NCI-H2029 treated with DMSO at 0.1 percent for 48 hours (cell line): ENCODE data around the gene GAK.
"Not testable (repeated sequence)": the region's sequence is repeated elsewhere in the genome, so short reads cannot be mapped to it uniquely, and the experiment has no call there.

ENCODE experiments used
- DNase-seq: peaks from one replicate; lab custom pipeline; 2025; lab: John Stamatoyannopoulos, UW

The GAK gene

DNA sequence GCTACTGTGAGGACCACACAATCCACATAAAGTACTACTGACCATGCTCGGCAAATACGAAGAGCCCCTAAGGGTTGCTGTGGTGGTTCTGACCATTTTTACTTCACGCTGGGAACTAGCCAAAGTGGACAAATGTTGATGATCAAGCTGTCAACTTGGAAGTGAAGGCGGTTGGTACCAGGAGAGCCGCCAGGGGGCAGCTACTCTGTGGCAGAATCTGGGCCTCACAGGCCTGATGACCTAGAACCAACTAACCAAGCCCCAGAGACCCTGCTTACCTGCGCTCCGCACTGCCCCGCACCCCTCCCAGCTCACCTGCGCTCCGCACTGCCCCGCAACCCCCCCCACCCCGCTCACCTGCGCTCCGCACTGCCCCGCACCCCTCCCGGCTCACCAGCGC, 5.6 kb downstream of the GAK start:
- no peak for DNase-seq

DNA sequence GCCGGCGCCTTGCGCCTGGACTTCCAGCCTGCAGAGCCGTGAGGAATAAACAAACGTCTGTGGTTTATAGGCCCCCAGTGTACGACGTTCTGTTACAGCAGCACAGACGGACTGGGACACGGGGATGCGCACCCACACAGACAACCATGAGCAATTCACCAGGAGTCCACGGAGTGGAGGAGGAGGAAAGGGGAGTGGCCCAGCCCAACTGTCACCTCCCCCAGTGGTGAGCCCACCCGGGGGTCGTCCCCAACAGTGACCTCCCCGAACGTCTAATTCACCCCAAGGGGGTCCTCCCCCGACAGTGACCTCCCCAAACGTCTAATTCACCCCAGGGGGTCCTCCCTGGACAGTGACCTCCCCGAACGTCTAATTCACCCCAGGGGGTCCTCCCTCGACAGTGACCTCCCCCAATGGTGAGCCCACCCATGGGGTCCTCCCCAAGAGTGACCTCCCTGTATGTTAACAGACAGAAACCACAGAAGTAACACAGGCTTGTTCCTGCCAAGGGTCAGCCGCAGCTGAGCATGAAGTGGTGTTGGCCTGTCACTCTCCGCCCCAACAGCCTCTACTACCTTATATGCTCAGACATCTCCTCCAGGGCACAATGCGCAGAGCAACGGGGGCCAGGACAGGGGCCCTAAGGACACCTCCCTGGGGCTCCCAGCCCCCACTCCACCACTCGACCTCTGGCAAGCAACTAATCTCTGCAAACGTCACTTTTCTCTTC, 6.2 kb downstream of the GAK start:
- DNase-seq = no peak

DNA sequence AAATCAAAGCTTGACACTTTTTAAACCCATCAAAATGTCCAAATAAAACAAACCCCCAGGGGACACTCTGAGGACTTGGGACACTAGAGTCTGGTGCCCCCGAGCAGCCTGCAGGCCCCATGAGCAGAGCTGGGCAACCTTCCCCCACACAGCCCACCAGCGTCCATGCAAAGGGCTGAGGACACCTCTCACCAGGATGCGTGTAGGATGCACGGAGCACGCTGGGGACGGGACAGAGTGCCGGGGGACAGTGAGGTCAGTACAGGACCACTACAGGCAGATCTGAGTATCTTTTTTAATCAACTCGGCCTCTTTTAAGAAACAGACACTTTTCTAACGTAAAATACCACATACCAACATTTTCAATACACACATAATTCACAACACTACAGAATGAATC, 6.9 kb downstream of the GAK start:
- no peak for DNase-seq

DNA sequence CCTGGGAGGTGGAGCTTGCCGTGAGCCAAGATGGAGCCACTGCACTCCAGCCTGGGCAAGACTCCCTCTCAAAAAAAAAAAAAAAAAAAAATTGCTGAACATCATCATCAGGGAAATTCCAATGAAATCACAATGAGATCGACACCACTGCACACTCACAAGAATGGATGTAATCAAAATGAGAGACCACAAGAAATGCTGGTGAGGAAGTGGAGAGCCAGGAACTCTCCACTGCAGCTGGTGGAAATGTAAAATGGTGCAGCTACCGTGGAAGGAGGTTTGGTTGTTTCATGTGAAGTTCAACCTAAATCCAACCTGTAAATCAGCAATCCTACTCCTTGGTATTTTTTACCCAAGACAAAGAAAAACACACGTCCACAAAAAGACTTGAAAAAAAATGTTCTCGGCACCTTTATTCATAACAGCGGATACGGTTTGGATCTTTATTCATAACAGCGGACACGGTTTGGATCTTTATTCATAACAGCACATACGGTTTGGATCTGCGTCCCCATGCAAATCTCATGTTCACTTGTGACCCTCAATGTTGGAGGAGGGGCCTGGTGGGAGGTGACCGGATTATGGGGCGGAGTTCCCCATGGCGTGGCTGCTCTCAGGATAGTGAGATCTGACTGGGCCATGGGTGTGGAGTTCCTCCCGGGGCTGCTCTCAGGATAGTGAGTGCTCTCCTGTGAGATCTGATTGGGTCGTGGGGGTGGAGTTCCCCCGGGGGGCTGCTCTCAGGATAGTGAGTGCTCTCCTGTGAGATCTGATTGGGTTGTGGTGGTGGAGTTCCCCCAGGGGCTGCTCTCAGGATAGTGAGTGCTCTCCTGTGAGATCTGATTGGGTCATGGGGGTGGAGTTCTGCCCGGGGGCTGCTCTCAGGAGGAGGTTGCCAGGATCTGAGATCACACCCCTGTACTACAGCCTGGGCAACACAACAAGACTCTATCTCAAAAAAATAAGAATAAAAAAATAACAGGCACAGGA, 7.7 kb downstream of the GAK start:
- no peak for DNase-seq

DNA sequence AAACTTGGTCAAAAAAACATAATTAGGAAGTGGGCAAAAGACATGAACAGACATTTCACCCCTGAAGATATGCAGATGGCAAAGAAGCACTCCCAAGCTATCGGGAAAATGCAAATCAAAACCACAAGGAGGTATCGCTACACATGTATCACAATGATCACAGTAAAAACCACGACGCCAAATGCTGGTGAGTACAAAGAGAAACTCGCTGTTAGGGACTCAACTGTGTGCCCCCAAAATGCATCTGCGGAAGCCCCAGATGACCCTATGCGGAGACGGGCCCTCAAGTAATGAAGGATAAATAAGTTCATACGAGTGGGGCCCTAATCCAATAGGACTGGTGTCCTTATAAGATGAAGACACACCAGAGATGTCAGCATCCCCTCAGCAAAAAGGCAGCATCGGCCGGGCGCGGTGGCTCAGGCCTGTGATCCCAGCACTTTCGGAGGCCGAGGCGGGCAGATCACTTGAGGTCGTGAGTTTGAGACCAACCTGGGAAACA, 10.2 kb downstream of the GAK start:
- no peak for DNase-seq

DNA sequence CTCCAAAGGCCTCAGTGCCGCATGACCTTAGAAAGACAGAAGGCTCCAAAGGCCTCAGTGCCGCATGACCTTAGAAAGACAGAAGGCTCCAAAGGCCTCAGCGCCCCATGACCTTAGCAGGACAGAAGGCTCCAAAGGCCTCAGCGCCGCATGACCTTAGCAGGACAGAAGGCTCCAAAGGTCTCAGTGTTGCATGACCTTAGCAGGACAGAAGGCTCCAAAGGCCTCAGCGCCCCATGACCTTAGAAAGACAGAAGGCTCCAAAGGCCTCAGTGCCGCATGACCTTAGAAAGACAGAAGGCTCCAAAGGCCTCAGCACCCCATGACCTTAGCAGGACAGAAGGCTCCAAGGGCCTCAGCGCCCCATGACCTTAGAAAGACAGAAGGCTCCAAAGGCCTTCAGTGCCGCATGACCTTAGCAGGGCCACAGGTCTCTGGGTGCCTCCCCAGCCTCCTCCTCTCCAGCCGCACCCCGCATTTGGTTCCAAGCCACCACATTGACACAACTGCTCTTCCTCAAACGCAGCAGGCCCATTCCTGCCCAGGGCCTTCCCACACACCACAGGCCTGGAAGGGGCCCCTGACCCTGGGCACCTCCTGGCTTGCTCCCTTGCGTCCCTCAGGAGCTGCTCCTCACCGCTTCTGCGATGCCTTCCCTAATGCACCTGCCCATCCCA, 13.0 kb downstream of the GAK start:
- not testable (repeated sequence) for DNase-seq

DNA sequence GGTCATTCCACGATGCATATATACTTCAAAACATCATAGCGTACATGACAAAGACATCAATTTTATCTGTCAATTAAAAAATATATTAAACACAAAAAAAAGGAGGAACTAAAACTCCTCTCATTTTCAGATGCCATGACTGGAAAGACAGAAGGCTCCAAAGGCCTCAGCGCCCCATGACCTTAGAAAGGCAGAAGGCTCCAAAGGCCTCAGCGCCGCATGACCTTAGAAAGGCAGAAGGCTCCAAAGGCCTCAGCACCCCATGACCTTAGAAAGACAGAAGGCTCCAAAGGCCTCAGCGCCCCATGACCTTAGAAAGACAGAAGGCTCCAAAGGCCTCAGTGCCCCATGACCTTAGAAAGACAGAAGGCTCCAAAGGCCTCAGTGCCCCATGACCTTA, 13.5 kb downstream of the GAK start:
- not testable (repeated sequence) for DNase-seq

DNA sequence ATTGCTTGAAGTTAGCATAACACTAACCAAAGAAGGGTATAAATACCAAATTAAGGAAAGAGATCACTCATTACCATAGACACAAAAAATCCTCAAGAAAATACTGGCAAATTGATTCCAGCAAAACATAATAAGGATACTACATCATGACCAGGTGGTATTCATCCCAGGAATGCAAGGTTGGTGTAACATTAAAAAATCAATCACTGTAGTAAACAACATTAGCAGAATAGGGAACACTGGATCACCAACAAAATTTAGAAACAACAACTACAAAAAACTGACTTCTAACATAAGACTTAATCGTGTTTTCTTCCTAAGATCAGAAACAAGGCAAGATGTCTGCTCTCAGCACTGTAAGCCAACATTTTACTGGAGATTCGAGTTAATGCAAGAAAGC, 14.1 kb downstream of the GAK start:
- no peak for DNase-seq

DNA sequence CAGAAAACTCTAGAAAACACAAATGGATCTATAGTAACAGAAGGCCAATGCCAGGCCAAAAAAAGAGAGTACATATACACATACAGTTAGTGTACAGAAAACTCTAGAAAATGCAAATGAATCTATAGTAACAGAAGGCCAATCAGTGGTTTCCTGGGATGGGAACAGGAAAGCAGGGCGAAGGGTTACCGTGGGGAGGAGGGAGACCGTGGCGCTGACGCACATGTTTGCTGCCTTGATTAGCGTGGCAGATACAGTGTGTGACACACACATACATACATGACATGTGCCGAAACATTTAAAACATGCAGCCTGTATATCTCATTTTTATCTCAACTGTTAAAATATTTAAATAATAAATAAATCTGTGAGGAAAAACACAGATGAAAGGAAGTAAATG, 14.7 kb downstream of the GAK start:
- DNase-seq = no peak

DNA sequence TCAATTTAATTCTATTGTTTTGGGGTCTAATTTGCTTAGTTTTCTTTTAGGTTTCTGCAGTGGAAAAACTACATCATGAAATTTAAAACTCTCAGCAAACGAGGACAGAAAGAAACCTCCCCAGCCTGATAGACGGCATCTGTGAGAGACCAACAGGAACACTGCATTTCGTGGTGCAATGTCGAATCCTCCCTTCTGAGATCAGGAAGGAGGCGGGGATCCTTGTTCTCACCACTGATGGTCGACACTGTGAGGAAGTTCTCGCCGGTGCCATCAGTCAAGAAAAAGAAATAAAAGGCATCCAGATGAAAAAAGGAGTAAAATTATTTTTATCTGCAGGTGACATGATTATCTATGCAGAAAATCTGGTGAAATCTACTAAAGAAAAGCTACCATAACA, 16.5 kb downstream of the GAK start:
- no peak for DNase-seq

DNA sequence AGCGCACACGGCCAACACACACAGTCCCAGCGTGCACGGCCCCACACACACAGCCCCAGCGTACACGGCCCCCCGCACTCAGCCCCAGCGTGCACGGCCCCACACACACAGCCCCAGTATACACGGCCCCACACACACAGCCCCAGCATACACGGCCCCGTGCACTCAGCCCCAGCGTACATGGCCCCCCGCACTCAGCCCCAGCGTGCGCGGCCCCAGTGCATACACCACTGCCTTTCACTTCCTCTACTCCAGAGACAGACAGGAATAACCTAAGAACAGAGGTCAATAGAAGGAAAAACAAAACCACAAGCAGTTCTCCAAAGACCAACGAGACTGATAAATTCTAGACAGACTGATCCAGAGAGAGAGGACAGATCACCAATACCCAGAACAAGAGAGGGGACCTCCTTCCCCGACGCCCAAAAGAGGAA, 17.1 kb downstream of the GAK start:
- DNase-seq = no peak

DNA sequence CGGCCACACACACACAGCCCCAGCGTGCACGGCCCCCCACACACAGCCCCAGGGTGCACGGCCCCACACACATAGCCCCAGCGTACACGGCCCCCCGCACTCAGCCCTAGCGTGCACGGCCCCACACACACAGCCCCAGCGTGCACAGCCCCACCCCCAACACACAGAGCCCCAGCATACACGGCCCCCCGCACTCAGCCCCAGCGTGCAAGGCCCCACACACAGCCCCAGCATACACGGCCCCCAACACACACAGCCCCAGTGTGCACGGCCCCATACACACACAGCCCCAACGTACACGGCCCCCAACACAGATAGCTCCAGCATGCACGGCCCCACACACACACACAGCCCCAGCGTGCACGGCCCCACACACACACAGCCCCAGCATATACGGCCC, 17.6 kb downstream of the GAK start:
- no peak for DNase-seq

DNA sequence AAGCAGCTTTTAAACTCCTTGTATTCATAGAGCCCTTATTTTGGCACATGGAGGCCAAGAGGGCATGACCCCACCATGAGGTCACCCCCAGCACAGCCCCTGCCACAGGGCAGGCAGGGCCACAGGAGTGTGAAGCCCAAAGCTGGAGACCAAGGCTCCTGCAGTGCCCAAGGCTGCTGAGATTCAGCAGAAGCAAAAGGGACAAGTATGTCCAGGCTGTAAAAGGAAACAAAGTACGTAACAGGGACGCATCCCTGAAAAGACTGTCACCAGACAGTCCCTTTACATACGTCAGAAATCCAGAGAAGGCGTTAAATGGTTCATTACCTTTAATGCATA, 18.9 kb downstream of the GAK start:
- DNase-seq = no peak

DNA sequence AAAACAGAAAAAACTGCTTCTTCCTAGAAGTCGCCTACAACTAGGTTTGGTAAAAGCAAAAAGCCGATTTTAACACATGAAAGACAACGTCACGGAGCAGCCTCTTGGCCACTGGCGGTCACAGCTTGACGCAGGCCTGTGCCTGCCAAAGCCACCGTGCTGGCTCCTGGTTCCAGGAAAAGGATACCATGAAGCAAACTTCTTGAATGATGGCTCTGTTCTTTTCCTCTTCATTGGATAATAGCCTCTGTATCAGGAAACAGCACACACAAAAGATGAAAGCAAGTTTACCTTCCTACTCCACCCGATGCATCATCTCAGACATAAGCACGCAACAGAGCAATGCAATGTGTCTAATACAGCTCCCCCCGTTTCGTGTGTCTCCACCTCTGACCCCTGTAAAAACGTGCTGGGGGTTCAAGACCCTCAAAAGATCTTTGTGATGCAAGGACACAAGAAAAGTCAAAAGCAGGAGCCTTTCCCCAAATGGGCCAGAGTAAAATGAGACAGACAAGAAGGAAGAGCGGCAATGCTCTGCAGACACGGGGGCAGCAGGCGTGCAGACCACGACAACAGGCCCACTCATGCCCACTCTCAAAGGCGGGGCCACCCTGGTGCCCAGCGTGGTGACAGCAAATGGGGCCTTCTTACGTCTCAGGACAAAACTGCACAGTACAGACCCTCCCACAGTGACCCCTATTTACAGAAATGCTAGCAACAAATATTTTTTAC, 19.4 kb downstream of the GAK start:
- no peak for DNase-seq

DNA sequence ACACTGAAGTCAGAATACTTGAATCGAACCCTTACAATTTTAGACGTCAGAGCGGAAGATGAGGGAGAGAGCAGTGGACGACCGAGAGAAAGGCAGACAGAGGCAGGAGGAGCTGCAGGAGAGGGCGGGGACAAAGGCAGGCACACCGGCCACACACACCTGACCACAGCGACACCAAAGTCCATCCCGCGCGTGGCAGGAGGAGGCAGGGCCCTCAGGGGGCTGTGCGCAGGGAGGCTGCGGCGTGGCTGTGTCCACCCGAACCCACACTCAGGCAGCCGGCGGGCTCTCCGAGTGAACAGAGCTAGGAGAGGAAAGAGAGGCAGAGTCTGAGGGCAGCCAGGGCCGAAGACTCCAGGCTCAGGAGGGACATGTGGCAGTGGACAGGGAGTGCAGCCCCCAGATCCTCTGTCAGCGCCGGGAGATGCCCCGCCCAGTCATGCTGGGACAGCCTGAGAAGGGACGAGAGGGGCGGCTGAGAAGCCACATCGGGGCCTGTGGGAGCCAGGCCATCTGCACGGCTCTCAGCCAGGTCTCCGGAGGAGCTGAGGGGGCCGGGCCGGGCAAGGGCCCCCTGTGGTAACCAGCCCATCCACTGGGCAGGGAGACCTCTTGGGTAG, 20.1 kb downstream of the GAK start:
- no peak for DNase-seq

DNA sequence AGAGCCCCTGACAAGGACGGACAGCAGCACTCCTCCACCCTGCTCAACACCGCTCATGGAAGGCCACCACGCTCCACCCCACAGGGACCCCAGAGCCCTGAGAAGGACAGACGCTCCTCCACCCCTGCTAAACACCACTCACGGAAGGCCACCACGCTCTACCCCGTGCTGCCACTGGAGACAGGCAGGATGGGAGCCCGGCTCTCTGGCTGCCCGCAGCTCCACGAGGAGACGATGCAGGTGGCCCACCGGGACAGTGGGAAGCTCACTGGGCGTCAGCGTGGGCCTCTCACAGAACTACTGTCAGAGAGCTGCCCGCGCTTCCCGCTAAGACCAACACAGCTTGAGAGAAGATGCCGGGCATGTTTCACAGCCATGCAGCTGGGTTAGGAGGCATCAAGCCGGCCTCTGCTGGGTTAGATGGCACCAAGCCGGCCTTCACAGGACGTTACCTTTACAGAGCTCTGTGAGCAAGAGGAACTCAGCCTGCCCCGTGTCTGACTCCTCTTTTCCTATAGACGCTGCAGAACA, 20.8 kb downstream of the GAK start:
- no peak for DNase-seq

DNA sequence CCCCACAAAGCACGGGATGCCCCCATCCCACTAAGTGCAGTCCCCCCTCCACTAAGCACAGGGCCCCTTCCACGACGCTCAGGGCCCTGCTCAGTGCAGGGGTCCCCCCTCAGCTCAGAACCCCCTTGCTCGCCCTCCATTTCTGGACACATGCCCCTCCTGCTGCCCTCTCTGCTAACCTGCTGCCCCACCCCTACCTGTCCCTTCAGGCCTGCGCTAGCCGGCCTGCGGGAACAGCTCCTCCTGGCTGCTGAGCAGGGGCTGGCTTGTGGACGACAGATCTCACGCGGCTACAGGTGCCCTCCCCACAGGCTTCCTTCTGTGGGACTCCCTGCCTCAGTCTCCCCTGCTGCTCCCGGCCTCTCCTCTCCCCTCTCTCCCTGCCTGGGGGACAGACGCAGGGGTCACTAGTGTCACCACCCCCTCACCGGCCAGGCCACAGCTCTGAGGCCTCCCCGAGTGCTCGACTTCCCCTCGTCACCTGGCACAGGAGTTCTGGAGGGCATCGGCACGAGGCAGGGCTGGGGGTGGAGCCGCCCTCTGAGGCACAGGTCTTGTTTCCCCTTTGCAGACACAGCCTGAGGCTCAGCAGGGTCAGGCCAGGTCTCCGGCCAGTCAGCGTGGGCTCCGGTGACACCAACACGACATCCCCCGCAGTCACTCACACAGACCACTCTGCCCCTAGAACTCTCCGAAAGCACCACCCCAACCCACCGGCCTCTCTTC, 21.6 kb downstream of the GAK start:
- no peak for DNase-seq

DNA sequence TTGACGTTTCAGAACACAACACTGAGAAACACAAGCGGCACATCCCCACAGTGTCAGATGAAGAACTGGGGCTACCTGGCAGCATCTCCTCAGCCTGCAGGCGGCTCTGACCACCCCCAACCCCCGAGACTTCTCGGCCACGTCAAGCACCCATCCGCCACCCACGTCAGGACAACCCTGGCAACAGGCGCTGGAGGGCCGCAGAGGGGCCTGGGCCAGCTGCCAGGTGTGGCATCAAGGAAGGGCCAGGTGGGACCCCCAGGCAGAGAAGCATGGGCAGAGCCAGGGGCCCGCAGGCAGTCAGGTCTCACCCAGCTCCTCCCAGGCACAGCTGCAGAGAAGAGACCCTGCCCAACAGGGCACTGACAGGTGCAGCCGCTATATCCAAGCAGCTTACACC, 22.3 kb downstream of the GAK start:
- no peak for DNase-seq

DNA sequence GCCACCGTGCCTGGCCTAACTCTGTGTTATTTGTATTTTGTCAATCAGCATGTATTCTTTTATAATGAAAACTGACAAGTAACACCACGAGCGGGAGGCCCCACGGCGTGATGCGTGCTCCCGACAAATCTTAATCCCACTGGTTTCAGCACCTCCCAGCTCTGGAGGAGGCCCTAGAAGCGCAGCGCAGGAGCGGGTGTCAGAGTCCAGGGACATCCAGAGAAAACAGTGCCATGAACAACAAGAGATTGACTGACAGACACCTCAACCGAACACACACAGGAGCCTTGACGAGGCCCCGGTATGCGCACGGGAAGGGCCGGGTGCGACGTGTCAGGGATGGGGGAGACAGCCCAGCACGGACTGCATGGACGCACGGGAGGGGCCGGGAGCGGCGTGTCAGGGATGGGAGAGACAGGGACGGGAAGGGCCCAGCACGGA, 23.0 kb downstream of the GAK start:
- no peak for DNase-seq

DNA sequence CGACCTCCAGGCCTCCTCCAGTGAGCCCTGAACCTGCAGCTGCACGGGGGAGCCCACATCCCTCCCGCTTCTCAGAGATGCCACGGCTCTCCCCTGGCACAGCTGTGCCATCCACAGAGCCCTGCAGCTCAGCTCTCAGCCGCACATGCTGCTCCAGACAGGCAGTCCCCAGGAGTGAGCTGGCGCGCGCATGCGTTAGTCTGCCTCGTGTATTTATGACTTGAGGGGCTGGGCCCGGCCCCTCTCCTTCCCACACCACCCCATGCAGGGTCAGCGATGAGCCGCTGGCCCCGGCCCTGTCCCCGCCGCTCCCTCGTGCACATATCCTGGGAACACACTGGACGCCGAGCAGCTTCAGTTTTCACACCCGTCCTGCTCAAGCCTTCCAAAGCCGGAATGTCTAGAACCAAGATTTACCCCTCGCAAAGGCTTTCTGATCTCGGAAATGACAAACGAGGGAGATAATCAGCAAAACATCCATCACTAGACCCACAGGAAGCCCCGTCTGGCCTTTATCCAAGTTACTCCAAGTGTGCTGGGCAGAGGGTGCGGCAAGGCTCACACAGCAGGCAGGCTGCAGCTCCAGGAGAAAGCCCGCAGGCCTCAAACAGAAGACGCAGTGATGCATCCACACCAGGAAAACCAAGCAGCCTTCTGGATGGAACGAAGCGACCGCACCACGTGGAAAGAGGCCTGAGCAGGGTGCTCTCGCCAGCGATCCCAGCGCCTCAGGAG, 24.3 kb downstream of the GAK start:
- no peak for DNase-seq
